Endothelial cell of umbilical vein (primary cell): ENCODE results near the gene STK16.

ENCODE experiments used
- CTCF ChIP-seq, 2 donors: IDR thresholded peaks; 1 replicate in 1 of 2; 2 replicates in 1 of 2; pipeline ENCODE4 v1.5.1; 2011; ENCODE audit warnings: low read length in 2 of 2, mild to moderate bottlenecking in 2 of 2, moderate library complexity in 2 of 2, control low read depth in 1 of 2, inconsistent platforms in 1 of 2, low read depth in 1 of 2; ENCODE audit not compliant: insufficient read depth in 1 of 2; ENCODE audit errors: extremely low read depth in 1 of 2
- JUN ChIP-seq: IDR thresholded peaks from 2 replicates; pipeline ENCODE4 v1.6.1; 2011; ENCODE audit warnings: borderline replicate concordance, low read depth; ENCODE audit not compliant: insufficient read length, insufficient read depth
- POLR2A ChIP-seq: IDR thresholded peaks from 2 replicates; pipeline ENCODE4 v1.6.1; 2012; ENCODE audit warnings: low read depth, mild to moderate bottlenecking, control low read depth, low read length

- TF ChIP-seq CTCF (IDR thresholded peaks at IDR 0.05; ENCODE audit: extremely low read depth in 1 of 2, insufficient read depth in 1 of 2, low read depth in 1 of 2, low read length in 2 of 2): no peak
- TF ChIP-seq POLR2A: no peak
- TF ChIP-seq JUN: no peak
These were observed 8.7 kb downstream of the STK16 start, which contains the start of gene TUBA4A for GRCh38 chr2:219253753-219254589.
